ENCODE data around the gene SNAP29.
"Not testable (repeated sequence)": the region's sequence is repeated elsewhere in the genome, so short reads cannot be mapped to it uniquely, and the experiment has no call there.

The SNAP29 gene

DNA sequence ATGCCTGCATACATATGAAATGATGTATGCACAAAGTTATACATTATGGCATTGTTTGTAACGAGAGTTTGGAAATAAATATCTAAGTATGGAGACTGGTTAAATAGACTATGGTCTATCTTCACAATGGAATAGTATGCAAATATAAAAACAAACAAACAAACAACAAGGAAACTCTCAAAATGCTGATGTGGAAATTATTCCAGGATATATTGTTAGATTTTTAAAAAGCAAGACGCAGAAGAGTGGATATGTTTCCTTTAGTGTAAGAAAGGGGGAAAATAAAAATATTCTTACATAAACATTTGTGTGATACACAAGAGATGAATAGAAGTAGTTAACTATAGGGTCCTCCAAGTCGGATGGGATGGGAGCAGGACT is 47.6 kb downstream of the SNAP29 start:
- TF ChIP-seq, protein P1, sequence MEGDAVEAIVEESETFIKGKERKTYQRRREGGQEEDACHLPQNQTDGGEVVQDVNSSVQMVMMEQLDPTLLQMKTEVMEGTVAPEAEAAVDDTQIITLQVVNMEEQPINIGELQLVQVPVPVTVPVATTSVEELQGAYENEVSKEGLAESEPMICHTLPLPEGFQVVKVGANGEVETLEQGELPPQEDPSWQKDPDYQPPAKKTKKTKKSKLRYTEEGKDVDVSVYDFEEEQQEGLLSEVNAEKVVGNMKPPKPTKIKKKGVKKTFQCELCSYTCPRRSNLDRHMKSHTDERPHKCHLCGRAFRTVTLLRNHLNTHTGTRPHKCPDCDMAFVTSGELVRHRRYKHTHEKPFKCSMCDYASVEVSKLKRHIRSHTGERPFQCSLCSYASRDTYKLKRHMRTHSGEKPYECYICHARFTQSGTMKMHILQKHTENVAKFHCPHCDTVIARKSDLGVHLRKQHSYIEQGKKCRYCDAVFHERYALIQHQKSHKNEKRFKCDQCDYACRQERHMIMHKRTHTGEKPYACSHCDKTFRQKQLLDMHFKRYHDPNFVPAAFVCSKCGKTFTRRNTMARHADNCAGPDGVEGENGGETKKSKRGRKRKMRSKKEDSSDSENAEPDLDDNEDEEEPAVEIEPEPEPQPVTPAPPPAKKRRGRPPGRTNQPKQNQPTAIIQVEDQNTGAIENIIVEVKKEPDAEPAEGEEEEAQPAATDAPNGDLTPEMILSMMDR (IDR thresholded peaks at IDR 0.05; ENCODE audit: low read depth, low read length, missing control alignments): no peak
- H3K4me3 ChIP-seq (replicated peaks; ENCODE audit: low read depth, low read length): no peak overlapping the region
- DNase-seq (ENCODE audit: extremely low read depth, low read depth): no peak

DNA sequence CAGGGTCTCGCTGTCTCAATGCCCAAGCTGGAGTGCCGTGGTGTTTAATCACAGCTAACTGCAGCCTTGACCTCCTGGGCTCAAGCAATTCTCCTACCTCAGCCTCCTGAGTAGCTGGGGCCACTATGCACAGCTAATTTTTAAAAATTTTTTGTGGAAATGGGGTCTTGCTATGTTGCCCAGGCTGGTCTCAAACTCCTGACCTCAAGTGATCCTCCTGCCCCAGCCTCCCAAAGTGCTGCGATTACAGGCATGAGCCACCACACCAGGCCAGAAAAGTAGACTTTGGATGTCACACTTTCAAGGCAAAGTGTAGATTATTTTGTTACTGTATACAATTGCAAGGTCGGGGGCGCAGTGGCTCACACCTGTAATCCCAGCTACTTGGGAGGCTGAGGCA is 49.9 kb downstream of the SNAP29 start:
- not testable (repeated sequence) for DNase-seq (ENCODE audit: extremely low read depth, low read depth); H3K4me3 ChIP-seq (replicated peaks; ENCODE audit: low read depth, low read length)

DNA sequence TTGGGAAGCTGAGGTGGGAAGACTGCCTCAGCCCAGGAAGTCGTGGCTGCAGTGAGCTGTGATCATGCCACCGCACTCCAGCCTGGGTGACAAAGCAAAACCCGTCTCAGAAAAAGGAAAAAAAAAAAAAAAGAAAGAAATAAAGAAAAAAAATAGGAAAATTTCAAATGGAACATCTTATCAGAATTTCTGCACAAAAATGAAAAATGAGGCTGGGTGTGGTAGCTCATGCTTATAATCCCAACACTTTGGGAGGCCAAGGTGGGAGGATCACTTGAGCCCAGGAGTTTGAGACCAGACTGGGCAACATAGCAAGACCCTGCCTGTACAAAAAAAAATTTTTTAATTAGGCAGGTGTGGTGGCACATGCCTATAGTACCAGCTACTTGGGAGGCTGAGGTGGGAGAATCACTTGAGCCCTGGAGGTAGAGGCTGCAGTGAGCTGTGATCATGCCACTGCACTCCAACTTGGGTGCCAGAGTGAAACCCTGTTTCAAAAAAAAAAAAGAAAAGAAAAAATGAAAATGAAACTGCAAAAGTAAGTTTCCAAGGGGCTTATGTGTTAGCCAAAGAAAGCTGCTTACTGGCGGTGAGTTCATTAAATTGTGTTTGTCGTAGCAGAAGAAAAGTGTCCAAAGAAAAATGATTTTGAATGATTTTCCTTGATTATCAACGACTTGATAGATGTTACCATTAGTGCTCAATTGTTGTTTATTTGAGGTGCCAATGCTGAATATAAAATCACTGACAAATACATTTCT is 50.9 kb downstream of the SNAP29 start:
- DNase-seq (ENCODE audit: extremely low read depth, low read depth): no peak
- TF ChIP-seq, protein P1 (IDR thresholded peaks at IDR 0.05; ENCODE audit: low read depth, low read length, missing control alignments): no peak
- no peak overlapping the region for H3K4me3 ChIP-seq (replicated peaks; ENCODE audit: low read depth, low read length)

DNA sequence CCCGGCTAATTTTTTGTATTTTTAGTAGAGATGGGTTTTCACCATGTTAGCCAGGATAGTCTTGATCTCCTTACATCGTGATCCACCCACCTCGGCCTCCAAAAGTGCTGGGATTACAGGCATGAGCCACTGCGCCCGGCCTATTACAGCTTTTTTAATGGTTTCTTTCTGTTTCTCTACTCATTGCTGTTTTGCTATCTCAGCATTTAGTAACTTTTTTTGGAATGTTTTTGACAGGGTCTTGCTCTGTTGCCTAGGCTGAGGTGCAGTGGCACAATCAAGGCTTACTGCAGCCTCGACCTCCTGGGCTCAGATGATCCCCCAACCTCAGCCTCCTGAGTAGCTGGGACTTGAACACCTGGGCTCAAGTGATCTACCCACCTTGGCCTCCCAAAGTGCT is 53.7 kb downstream of the SNAP29 start:
- DNase-seq (ENCODE audit: extremely low read depth, low read depth): no peak
- TF ChIP-seq, protein P1 (IDR thresholded peaks at IDR 0.05; ENCODE audit: low read depth, low read length, missing control alignments): no peak
- H3K4me3 ChIP-seq (replicated peaks; ENCODE audit: low read depth, low read length): no peak overlapping the region

DNA sequence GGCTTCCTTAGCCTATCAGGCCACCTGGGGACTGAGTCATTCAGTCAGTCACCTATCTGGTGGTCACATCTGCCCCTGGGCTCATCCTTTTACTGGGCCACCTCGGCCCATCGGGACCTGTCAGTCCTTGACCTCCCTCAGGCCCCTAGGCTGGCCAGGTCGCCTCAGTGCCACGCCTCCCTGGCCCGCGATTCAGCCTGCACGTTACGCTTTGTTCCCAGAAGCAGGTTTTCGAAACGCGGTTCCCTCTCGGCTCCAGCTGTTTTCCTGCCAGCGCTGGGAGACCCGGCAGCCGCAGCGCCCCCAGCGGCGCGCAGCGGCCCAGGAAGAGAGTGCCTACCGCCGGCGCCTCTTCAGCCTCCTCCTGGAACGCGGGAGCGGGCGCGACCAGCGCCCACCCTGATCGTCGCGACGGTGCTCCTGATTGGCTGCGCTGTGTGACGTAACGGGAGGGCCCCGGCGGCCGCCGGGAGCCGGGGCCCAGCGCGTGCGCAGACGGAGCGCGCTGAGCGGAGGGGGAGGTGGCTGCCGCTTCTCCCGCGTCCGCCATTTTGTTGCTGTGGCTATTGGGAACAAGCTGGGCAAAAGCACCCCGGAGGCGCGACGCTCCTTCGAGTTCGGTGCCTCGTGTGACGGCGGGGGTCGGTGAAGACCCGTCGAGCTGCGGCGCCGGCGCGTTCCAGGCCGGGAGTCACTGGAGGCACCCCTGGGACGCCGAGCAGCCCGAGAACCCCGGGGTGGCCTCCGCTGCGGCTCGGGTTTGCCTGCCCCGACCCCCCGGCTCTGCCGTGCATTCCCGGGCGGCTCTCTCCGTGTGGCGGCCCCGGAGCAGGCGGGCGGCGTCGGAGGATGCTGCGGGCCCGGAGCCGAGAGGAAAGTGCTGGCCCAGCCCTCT is 58.4 kb downstream of the SNAP29 start, which contains the start of gene CRKL:
CRKL (plus strand) TSS at position 492 of the 895 bp plus-strand sequence. CDS start 528 bp downstream, outside the sequence.
- DNase-seq (ENCODE audit: extremely low read depth, low read depth): peak; percentile 87
- peak within 1 kb of the TSS; percentile 99 for H3K4me3 ChIP-seq (replicated peaks; ENCODE audit: low read depth, low read length)
- TF ChIP-seq, protein P1 (IDR thresholded peaks at IDR 0.05; ENCODE audit: low read depth, low read length, missing control alignments): peak; percentile 97

DNA sequence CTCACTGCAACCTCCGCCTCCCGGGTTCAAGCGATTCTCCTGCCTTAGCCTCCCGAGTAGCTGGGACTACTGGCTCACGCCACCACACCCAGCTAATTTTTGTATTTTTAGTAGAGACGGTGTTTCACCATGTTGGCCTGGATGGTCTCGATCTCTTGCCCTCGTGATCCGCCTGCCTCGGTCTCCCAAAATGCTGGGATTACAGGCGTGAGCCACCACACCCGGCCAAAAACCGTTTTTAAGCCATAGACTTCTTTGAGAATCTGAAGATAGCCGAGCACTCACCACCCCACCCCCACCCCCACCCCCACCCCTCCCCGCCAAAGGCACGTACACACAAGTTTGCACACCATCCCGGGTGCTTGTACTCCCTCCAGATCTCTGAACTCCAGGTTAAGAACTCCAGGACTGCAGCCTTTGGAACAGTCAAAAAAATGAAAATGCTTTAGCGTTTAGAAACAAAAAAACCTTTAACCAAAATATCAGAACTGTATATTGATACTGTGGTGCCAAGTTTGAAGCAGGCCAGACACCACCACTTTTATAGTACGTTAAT is 59.9 kb downstream of the SNAP29 start:
- DNase-seq (ENCODE audit: extremely low read depth, low read depth): no peak
- H3K4me3 ChIP-seq (replicated peaks; ENCODE audit: low read depth, low read length): peak overlapping the region; percentile 99
- TF ChIP-seq, protein P1 (IDR thresholded peaks at IDR 0.05; ENCODE audit: low read depth, low read length, missing control alignments): no peak

DNA sequence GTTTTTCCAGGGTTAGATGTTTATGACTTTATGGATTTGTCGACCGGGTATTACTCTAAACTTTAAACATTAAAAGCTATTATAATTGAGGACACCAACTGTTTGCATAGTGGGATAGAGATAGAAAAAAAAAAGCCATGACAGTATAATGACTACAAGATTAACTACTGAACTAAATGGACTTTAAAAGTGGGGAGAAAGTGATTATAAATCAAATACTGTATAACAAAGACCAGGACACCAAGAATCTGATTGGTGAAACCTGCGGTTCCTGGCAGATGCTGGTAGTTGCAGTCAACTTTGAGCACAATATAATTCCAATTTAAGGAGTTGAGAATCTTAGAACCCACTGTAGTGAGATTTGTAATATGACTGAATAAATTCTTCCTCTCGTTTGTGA is 60.9 kb downstream of the SNAP29 start:
- DNase-seq (ENCODE audit: extremely low read depth, low read depth): no peak
- TF ChIP-seq, protein P1 (IDR thresholded peaks at IDR 0.05; ENCODE audit: low read depth, low read length, missing control alignments): no peak
- peak overlapping the region; percentile 99 for H3K4me3 ChIP-seq (replicated peaks; ENCODE audit: low read depth, low read length)

Data from HFF-Myc (cell line).